ENCODE results near the gene PTPN4. TPM values are rescaled to one million over a fixed set of nuclear protein-coding genes. Genes with fewer than 3 reads are reported as not detected.

The PTPN4 gene
- total and polyA plus RNA-seq, 7 donors = 2.1 to 35.4 (median 17.3) TPM

DNA sequence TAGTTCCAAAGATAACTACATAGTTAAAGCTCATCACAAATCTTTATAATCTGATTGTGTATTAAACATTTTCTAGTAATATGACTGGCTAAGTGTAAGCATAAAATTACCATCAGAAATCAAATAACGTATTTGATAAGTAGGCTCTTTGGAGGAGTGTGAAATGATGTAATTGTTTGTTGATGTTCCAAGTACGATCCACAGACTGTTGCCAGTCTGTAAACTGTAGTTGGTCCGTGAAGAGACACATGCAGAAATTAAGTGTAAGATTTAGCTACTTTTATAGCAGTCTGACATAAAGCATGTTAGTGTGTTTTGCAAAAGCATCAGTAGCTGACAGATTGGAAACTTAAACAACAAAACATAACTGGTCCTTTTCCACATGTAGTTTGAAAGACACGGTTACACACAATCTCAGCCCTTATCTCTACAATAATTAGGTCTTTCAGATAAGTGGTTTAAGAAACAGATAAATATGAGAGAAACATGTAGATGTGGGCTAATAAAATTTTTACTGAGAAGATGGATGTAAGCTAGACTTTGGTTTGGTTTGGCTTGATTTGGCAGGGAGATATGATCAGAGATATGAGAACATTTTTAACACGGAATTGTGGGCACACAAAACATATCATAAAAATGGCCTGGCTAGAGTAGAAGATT, 138.1 kb downstream of the PTPN4 start:
- ATAC-seq = no peak
- H3K4me1 ChIP-seq = no peaks in the 10 kb centered on the region
- H3K27me3 ChIP-seq (ENCODE audit: insufficient read depth in 3 of 3, low read length in 2 of 3) = no peaks in the 10 kb centered on the region
- peaks cover 3 to 38% of the 10 kb centered on the region in 2 donors for H3K36me3 ChIP-seq (ENCODE audit: insufficient read depth in 1 of 2, low read depth in 1 of 2)
- DNase-seq = no peak
- H3K27ac ChIP-seq = no peak overlapping the region
- H3K4me3 ChIP-seq = no peak overlapping the region
- 67 to 79% (median 71%) methylated on average over 5 of the region's 5 CpGs for WGBS, 3 donors
- intact Hi-C loops (cut with DNase I) = no loop called here
- no peaks in the 10 kb centered on the region for H3K9me3 ChIP-seq
- TF ChIP-seq, protein P1, sequence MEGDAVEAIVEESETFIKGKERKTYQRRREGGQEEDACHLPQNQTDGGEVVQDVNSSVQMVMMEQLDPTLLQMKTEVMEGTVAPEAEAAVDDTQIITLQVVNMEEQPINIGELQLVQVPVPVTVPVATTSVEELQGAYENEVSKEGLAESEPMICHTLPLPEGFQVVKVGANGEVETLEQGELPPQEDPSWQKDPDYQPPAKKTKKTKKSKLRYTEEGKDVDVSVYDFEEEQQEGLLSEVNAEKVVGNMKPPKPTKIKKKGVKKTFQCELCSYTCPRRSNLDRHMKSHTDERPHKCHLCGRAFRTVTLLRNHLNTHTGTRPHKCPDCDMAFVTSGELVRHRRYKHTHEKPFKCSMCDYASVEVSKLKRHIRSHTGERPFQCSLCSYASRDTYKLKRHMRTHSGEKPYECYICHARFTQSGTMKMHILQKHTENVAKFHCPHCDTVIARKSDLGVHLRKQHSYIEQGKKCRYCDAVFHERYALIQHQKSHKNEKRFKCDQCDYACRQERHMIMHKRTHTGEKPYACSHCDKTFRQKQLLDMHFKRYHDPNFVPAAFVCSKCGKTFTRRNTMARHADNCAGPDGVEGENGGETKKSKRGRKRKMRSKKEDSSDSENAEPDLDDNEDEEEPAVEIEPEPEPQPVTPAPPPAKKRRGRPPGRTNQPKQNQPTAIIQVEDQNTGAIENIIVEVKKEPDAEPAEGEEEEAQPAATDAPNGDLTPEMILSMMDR (IDR thresholded peaks at IDR 0.05) = no peak

DNA sequence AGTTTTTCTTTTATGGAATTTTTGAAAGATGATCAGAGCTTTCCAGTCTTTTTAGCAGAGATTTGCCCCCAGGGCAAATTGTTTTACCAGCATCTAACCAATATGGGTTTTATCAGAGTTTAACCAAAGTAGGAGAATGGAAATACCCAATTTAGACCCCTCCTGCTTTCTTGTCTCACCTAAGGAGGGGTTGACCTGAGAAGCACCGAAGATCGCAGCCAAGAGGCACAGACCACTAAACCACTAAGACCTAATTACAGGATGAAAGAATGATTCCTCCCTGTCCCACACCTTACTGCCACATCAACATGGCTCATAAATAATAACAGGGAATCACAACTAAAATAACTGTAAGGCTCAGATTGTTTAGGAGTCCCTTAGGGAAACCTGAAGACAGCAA, 141.3 kb downstream of the PTPN4 start:
- Histone ChIP-seq H3K27ac (no peak overlapping the region), H3K4me1 (no peaks in the 10 kb centered on the region), H3K36me3 (ENCODE audit: insufficient read depth in 1 of 2, low read depth in 1 of 2) (peaks cover 3 to 30% of the 10 kb centered on the region in 2 donors), H3K4me3 (no peak overlapping the region), H3K9me3 (no peaks in the 10 kb centered on the region), H3K27me3 (ENCODE audit: insufficient read depth in 3 of 3, low read length in 2 of 3) (no peaks in the 10 kb centered on the region)
- ATAC-seq (no peak), DNase-seq (no peak)
- TF ChIP-seq, protein P1 (IDR thresholded peaks at IDR 0.05) = no peak
- WGBS, 3 donors = 96 to 98% (median 97%) methylated on average over 2 of the region's 2 CpGs
- intact Hi-C loops (cut with DNase I) = no loop called here

DNA sequence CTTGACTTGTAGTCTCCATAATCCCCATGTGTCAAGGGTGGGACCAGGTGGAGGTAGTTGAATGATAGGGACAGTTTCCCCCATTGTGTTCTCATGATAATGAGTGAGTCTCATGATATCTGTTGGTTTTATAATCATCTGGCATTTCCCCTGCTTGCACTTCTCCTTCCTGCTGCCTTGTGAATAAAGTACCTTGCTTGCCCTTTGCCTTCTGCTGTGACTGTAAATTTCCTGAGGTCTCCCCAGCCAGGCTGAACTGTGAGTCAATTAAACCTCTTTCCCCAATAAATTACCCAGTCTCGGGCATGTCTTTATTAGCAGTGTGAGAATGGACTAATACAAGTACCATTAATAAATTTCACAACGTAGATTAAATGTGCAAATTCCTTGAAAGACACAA, 150.8 kb downstream of the PTPN4 start:
- Histone ChIP-seq H3K4me3 (no peak overlapping the region), H3K27me3 (ENCODE audit: insufficient read depth in 3 of 3, low read length in 2 of 3) (no peaks in the 10 kb centered on the region), H3K36me3 (ENCODE audit: insufficient read depth in 1 of 2, low read depth in 1 of 2) (peaks cover 3 to 5% of the 10 kb centered on the region in 2 donors), H3K9me3 (no peaks in the 10 kb centered on the region), H3K27ac (no peak overlapping the region), H3K4me1 (no peaks in the 10 kb centered on the region)
- 79 to 84% (median 79%) methylated on average over 2 of the region's 2 CpGs for WGBS, 3 donors
- intact Hi-C loops (cut with DNase I) = no loop called here
- TF ChIP-seq, protein P1 (IDR thresholded peaks at IDR 0.05) = no peak
- DNase-seq = no peak
- no peak for ATAC-seq

DNA sequence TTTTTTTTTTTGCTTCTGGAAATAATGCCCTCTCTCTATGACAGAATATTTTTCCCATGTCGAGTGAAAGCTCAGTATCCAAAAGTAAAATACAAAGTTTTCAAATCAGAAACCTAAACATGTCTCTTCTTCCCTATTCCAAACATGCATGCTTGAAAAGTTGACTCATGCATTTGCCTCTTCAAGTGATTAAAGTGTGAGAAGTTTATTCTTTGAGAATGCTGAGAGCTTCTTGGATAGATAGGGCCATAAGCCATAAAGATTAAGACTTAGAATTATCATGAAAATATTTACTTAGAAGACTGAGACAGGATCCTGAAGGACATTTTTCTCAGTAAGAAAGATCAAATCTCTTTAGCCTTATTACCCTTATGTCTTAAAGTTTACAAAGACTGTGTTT, 154.5 kb downstream of the PTPN4 start:
- Histone ChIP-seq H3K4me1 (no peaks in the 10 kb centered on the region), H3K27ac (no peak overlapping the region), H3K36me3 (ENCODE audit: insufficient read depth in 1 of 2, low read depth in 1 of 2) (peaks cover 0 to 2% of the 10 kb centered on the region in 2 donors), H3K27me3 (ENCODE audit: insufficient read depth in 3 of 3, low read length in 2 of 3) (no peaks in the 10 kb centered on the region), H3K9me3 (no peaks in the 10 kb centered on the region), H3K4me3 (no peak overlapping the region)
- ATAC-seq (no peak), DNase-seq (no peak)
- 43 to 88% (median 77%) methylated on average over 1 of the region's 1 CpG for WGBS, 3 donors
- TF ChIP-seq, protein P1 (IDR thresholded peaks at IDR 0.05) = no peak
- intact Hi-C loops (cut with DNase I) = no loop called here

DNA sequence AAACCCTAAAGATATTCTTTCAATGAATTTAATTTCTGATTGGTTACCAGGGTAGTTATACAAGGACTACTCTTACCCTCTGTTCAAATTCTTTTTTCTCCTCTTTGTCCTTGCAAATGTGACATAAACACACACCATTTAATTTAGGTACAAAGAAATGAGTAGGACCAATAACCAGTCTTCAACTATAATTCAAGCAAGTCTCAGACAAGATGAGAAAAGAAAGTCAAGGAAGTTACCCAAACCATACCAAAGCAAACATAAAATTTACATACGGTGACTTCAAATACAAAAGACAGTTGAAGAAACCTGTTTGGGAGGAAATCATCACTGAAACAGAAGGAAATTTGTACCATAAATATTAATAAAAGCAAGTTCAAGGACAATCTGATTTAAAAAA, 162.1 kb downstream of the PTPN4 start:
- no peak overlapping the region for H3K27ac ChIP-seq
- no peaks in the 10 kb centered on the region for H3K36me3 ChIP-seq (ENCODE audit: insufficient read depth in 1 of 2, low read depth in 1 of 2)
- ATAC-seq (no peak), DNase-seq (no peak)
- 98% methylated on average over 1 of the region's 1 CpG for WGBS, 3 donors
- no peaks in the 10 kb centered on the region for H3K9me3 ChIP-seq
- no peaks in the 10 kb centered on the region for H3K4me1 ChIP-seq
- no peaks in the 10 kb centered on the region for H3K27me3 ChIP-seq (ENCODE audit: insufficient read depth in 3 of 3, low read length in 2 of 3)
- TF ChIP-seq, protein P1 (IDR thresholded peaks at IDR 0.05) = no peak
- intact Hi-C loops (cut with DNase I) = no loop called here
- no peak overlapping the region for H3K4me3 ChIP-seq
